C4-2B (cell line): ENCODE measurements around the gene GARS1.

Experiments used
- H3K27ac ChIP-seq: fragments of 450-650 bp; 2 replicates; pipeline ENCODE4 v1.5.1; 2017
- CTCF ChIP-seq: fragments of 450-650 bp; conservative IDR thresholded peaks from 2 replicates; pipeline ENCODE4 v1.5.1; 2017; ENCODE audit warnings: mild to moderate bottlenecking
- ZFX ChIP-seq: fragments of 450-650 bp; IDR thresholded peaks from 2 replicates; pipeline ENCODE4 v1.6.1; 2017

The GARS1 gene

GRCh38 chr7:30652698-30653641 lies 58.3 kb downstream of the GARS1 start:
- H3K27ac ChIP-seq = no peak overlapping the region
- TF ChIP-seq CTCF (no peak), ZFX (no peak)

- H3K27ac ChIP-seq = no peak overlapping the region
- TF ChIP-seq ZFX (no peak), CTCF (no peak)
Observed at GRCh38 chr7:30654296-30655090, 59.8 kb downstream of the GARS1 start.

GRCh38 chr7:30655096-30655970 lies 60.7 kb downstream of the GARS1 start:
- TF ChIP-seq ZFX (no peak), CTCF (no peak)
- H3K27ac ChIP-seq = no peak overlapping the region

GRCh38 chr7:30656006-30656957 lies 61.6 kb downstream of the GARS1 start:
- no peak overlapping the region for H3K27ac ChIP-seq
- TF ChIP-seq ZFX = no peak
- no peak for TF ChIP-seq CTCF

- no peak for TF ChIP-seq CTCF
- no peak for TF ChIP-seq ZFX
- no peak overlapping the region for H3K27ac ChIP-seq
Observed at GRCh38 chr7:30657131-30657530, 62.5 kb downstream of the GARS1 start.

- no peak for TF ChIP-seq ZFX
- no peak for TF ChIP-seq CTCF
- no peak overlapping the region for H3K27ac ChIP-seq
Observed at GRCh38 chr7:30658479-30659074, 63.9 kb downstream of the GARS1 start.
